ENCODE results near the gene RAD18.

Gene RAD18

GRCh38 chr3:9008550-9009255, 45.4 kb upstream of the RAD18 start:
- Histone ChIP-seq H3K9me2 (replicated peaks; ENCODE audit: insufficient read depth, low read length) (no peaks in the 10 kb centered on the region), H3K4me1 (ENCODE audit: low read length) (no peaks in the 10 kb centered on the region), H3K4me2 (ENCODE audit: low read depth, low read length) (no peak overlapping the region), H3F3A (ENCODE audit: insufficient read depth, low read length) (no peaks in the 10 kb centered on the region), H3K27ac (ENCODE audit: low read length) (no peak overlapping the region), H3K4me3 (ENCODE audit: low read length) (no peak overlapping the region), H3K27me3 (replicated peaks; ENCODE audit: insufficient read depth, low read length) (no peaks in the 10 kb centered on the region), H3K79me2 (ENCODE audit: low read length) (no peaks in the 10 kb centered on the region), H3K9ac (ENCODE audit: low read length) (no peak overlapping the region), H3K36me3 (replicated peaks; ENCODE audit: insufficient read depth, low read length) (no peaks in the 10 kb centered on the region), H2AFZ (ENCODE audit: low read length) (no peak overlapping the region), H4K20me1 (ENCODE audit: insufficient read depth, low read length) (no peaks in the 10 kb centered on the region), H3K9me3 (replicated peaks; ENCODE audit: insufficient read depth, low read length) (no peaks in the 10 kb centered on the region)
- TF ChIP-seq, protein P1, sequence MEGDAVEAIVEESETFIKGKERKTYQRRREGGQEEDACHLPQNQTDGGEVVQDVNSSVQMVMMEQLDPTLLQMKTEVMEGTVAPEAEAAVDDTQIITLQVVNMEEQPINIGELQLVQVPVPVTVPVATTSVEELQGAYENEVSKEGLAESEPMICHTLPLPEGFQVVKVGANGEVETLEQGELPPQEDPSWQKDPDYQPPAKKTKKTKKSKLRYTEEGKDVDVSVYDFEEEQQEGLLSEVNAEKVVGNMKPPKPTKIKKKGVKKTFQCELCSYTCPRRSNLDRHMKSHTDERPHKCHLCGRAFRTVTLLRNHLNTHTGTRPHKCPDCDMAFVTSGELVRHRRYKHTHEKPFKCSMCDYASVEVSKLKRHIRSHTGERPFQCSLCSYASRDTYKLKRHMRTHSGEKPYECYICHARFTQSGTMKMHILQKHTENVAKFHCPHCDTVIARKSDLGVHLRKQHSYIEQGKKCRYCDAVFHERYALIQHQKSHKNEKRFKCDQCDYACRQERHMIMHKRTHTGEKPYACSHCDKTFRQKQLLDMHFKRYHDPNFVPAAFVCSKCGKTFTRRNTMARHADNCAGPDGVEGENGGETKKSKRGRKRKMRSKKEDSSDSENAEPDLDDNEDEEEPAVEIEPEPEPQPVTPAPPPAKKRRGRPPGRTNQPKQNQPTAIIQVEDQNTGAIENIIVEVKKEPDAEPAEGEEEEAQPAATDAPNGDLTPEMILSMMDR (IDR thresholded peaks at IDR 0.05; ENCODE audit: low read length) = no peak
- TF ChIP-seq EZH2 (optimal IDR thresholded peaks at IDR 0.05; ENCODE audit: low read depth, low read length) (no peak), EZH2phosphoT487 (IDR thresholded peaks at IDR 0.05; ENCODE audit: low read length) (no peak)
- DNase-seq = no peak

- H3K4me2 ChIP-seq (ENCODE audit: low read depth, low read length) = no peak overlapping the region
These were observed 44.7 kb upstream of the RAD18 start for GRCh38 chr3:9007928-9008327.

GRCh38 chr3:9007213-9007612, 43.9 kb upstream of the RAD18 start:
- no peaks in the 10 kb centered on the region for H3K79me2 ChIP-seq (ENCODE audit: low read length)
- no peaks in the 10 kb centered on the region for H3K9me3 ChIP-seq (replicated peaks; ENCODE audit: insufficient read depth, low read length)
- no peaks in the 10 kb centered on the region for H4K20me1 ChIP-seq (ENCODE audit: insufficient read depth, low read length)
- H3K4me2 ChIP-seq (ENCODE audit: low read depth, low read length) = no peak overlapping the region
- no peak overlapping the region for H3K4me3 ChIP-seq (ENCODE audit: low read length)
- H3K27ac ChIP-seq (ENCODE audit: low read length) = no peak overlapping the region
- TF ChIP-seq, protein P1 (IDR thresholded peaks at IDR 0.05; ENCODE audit: low read length) = no peak
- TF ChIP-seq EZH2phosphoT487 (IDR thresholded peaks at IDR 0.05; ENCODE audit: low read length) = no peak
- TF ChIP-seq EZH2 (optimal IDR thresholded peaks at IDR 0.05; ENCODE audit: low read depth, low read length) = no peak
- DNase-seq = no peak
- no peaks in the 10 kb centered on the region for H3K4me1 ChIP-seq (ENCODE audit: low read length)
- H3K9me2 ChIP-seq (replicated peaks; ENCODE audit: insufficient read depth, low read length) = no peaks in the 10 kb centered on the region
- no peaks in the 10 kb centered on the region for H3K27me3 ChIP-seq (replicated peaks; ENCODE audit: insufficient read depth, low read length)
- H2AFZ ChIP-seq (ENCODE audit: low read length) = no peak overlapping the region
- no peaks in the 10 kb centered on the region for H3F3A ChIP-seq (ENCODE audit: insufficient read depth, low read length)
- H3K9ac ChIP-seq (ENCODE audit: low read length) = no peak overlapping the region
- no peaks in the 10 kb centered on the region for H3K36me3 ChIP-seq (replicated peaks; ENCODE audit: insufficient read depth, low read length)

More at GRCh38 chr3:9007928-9008327, 44.7 kb upstream of the RAD18 start:
- H3K27me3 ChIP-seq (replicated peaks; ENCODE audit: insufficient read depth, low read length) = no peaks in the 10 kb centered on the region
- H3K9ac ChIP-seq (ENCODE audit: low read length) = no peak overlapping the region
- H3K79me2 ChIP-seq (ENCODE audit: low read length) = no peaks in the 10 kb centered on the region
- no peak overlapping the region for H3K27ac ChIP-seq (ENCODE audit: low read length)
- no peaks in the 10 kb centered on the region for H3K4me1 ChIP-seq (ENCODE audit: low read length)
- no peak overlapping the region for H2AFZ ChIP-seq (ENCODE audit: low read length)
- H3F3A ChIP-seq (ENCODE audit: insufficient read depth, low read length) = no peaks in the 10 kb centered on the region
- no peaks in the 10 kb centered on the region for H3K9me2 ChIP-seq (replicated peaks; ENCODE audit: insufficient read depth, low read length)
- H3K9me3 ChIP-seq (replicated peaks; ENCODE audit: insufficient read depth, low read length) = no peaks in the 10 kb centered on the region
- DNase-seq = no peak
- H3K36me3 ChIP-seq (replicated peaks; ENCODE audit: insufficient read depth, low read length) = no peaks in the 10 kb centered on the region
- no peak overlapping the region for H3K4me3 ChIP-seq (ENCODE audit: low read length)
- TF ChIP-seq, protein P1 (IDR thresholded peaks at IDR 0.05; ENCODE audit: low read length) = no peak
- no peak for TF ChIP-seq EZH2phosphoT487 (IDR thresholded peaks at IDR 0.05; ENCODE audit: low read length)
- no peak for TF ChIP-seq EZH2 (optimal IDR thresholded peaks at IDR 0.05; ENCODE audit: low read depth, low read length)
- H4K20me1 ChIP-seq (ENCODE audit: insufficient read depth, low read length) = no peaks in the 10 kb centered on the region
